Measurements from ENCODE around the gene OXA1L. TPM values are rescaled to one million over a fixed set of nuclear protein-coding genes. Genes with fewer than 3 reads are reported as not detected.
"Not testable (repeated sequence)": the region's sequence is repeated elsewhere in the genome, so short reads cannot be mapped to it uniquely, and the experiment has no call there.

Gene OXA1L
- total RNA-seq, 1 donor from 2014 or later, result 75.7 TPM

GRCh38 chr14:22752422-22752821 lies 14.1 kb upstream of the OXA1L start:
- Mint-ChIP-seq H3K27ac (ENCODE audit: unreplicated experiment) (no peak overlapping the region), H3K27me3 (ENCODE audit: low read depth) (peaks cover 12% of the 10 kb centered on the region)

GRCh38 chr14:22753586-22753985 lies 12.9 kb upstream of the OXA1L start:
- no peak overlapping the region for H3K27ac Mint-ChIP-seq (ENCODE audit: unreplicated experiment)
- no peak for DNase-seq (ENCODE audit: low spot score)
- no peaks in the 10 kb centered on the region for H3K4me1 Mint-ChIP-seq (ENCODE audit: low read depth)
- no peak overlapping the region for H3K4me3 Mint-ChIP-seq (ENCODE audit: unreplicated experiment)
- no peaks in the 10 kb centered on the region for H3K9me3 Mint-ChIP-seq (ENCODE audit: low read depth)
- TF ChIP-seq CTCF (IDR thresholded peaks at IDR 0.05), result no peak
- peaks cover 8% of the 10 kb centered on the region for H3K27me3 Mint-ChIP-seq (ENCODE audit: low read depth)
- no peaks in the 10 kb centered on the region for H3K36me3 Mint-ChIP-seq (ENCODE audit: low read depth)

More at GRCh38 chr14:22752422-22752821, 14.1 kb upstream of the OXA1L start:
- TF ChIP-seq CTCF (IDR thresholded peaks at IDR 0.05), result no peak
- no peaks in the 10 kb centered on the region for H3K4me1 Mint-ChIP-seq (ENCODE audit: low read depth)
- no peak for DNase-seq (ENCODE audit: low spot score)
- no peaks in the 10 kb centered on the region for H3K9me3 Mint-ChIP-seq (ENCODE audit: low read depth)
- no peak overlapping the region for H3K4me3 Mint-ChIP-seq (ENCODE audit: unreplicated experiment)
- no peaks in the 10 kb centered on the region for H3K36me3 Mint-ChIP-seq (ENCODE audit: low read depth)

GRCh38 chr14:22757972-22758650 lies 8.4 kb upstream of the OXA1L start:
- H3K27ac Mint-ChIP-seq (ENCODE audit: unreplicated experiment); H3K27me3 Mint-ChIP-seq (ENCODE audit: low read depth); DNase-seq (ENCODE audit: low spot score); H3K4me1 Mint-ChIP-seq (ENCODE audit: low read depth); H3K4me3 Mint-ChIP-seq (ENCODE audit: unreplicated experiment); H3K36me3 Mint-ChIP-seq (ENCODE audit: low read depth): not testable (repeated sequence)
- H3K9me3 Mint-ChIP-seq (ENCODE audit: low read depth), result peaks cover 14% of the 10 kb centered on the region

GRCh38 chr14:22761734-22762133 lies 4.8 kb upstream of the OXA1L start:
- peaks cover 9% of the 10 kb centered on the region for H3K36me3 Mint-ChIP-seq (ENCODE audit: low read depth)
- no peak overlapping the region for H3K27ac Mint-ChIP-seq (ENCODE audit: unreplicated experiment)
- DNase-seq (ENCODE audit: low spot score), result no peak
- H3K4me1 Mint-ChIP-seq (ENCODE audit: low read depth), result peaks cover 17% of the 10 kb centered on the region
- no peak for TF ChIP-seq CTCF (IDR thresholded peaks at IDR 0.05)
- no peaks in the 10 kb centered on the region for H3K27me3 Mint-ChIP-seq (ENCODE audit: low read depth)
- H3K4me3 Mint-ChIP-seq (ENCODE audit: unreplicated experiment), result no peak overlapping the region
- H3K9me3 Mint-ChIP-seq (ENCODE audit: low read depth), result peaks cover 14% of the 10 kb centered on the region

GRCh38 chr14:22764382-22764781 lies 2.1 kb upstream of the OXA1L start:
- Mint-ChIP-seq H3K4me1 (ENCODE audit: low read depth) (peaks cover 38% of the 10 kb centered on the region), H3K27me3 (ENCODE audit: low read depth) (no peaks in the 10 kb centered on the region), H3K36me3 (ENCODE audit: low read depth) (peaks cover 16% of the 10 kb centered on the region), H3K27ac (ENCODE audit: unreplicated experiment) (peak overlapping the region; percentile 19), H3K9me3 (ENCODE audit: low read depth) (peaks cover 14% of the 10 kb centered on the region), H3K4me3 (ENCODE audit: unreplicated experiment) (no peak overlapping the region)
- DNase-seq (ENCODE audit: low spot score), result no peak
- TF ChIP-seq CTCF (IDR thresholded peaks at IDR 0.05), result no peak

GRCh38 chr14:22767323-22767589 lies 768 bp downstream of the OXA1L start:
- Mint-ChIP-seq H3K4me3 (ENCODE audit: unreplicated experiment) (peak overlapping the region; percentile 85), H3K36me3 (ENCODE audit: low read depth) (peaks cover 34% of the 10 kb centered on the region), H3K27ac (ENCODE audit: unreplicated experiment) (peak overlapping the region; percentile 89), H3K27me3 (ENCODE audit: low read depth) (no peaks in the 10 kb centered on the region), H3K4me1 (ENCODE audit: low read depth) (peaks cover 38% of the 10 kb centered on the region), H3K9me3 (ENCODE audit: low read depth) (peaks cover 2% of the 10 kb centered on the region)
- no peak for TF ChIP-seq CTCF (IDR thresholded peaks at IDR 0.05)
- no peak for DNase-seq (ENCODE audit: low spot score)

Measured in chondrocyte (in vitro differentiated cells).